Neuronal stem cell (in vitro differentiated cells): ENCODE data around the gene UBE2D3.

Experiments used
- DNase-seq: peaks from one replicate; pipeline ENCODE4 v3.0.0-alpha.2; 2013; ENCODE audit warnings: low spot score
- H2AFZ ChIP-seq: one replicate; pipeline ENCODE4 v1.6.1; 2013; ENCODE audit warnings: mild to moderate bottlenecking, low read length, inconsistent platforms
- H2AK5ac ChIP-seq: 2 replicates; pipeline ENCODE4 v1.6.1; 2013; ENCODE audit warnings: low read depth, mild to moderate bottlenecking, inconsistent platforms, low read length, moderate library complexity, mixed read lengths
- H2BK120ac ChIP-seq: 2 replicates; pipeline ENCODE4 v1.6.1; 2013; ENCODE audit warnings: low read depth, mild to moderate bottlenecking, inconsistent platforms, low read length, moderate library complexity, mixed read lengths
- H2BK12ac ChIP-seq: one replicate; pipeline ENCODE4 v1.6.1; 2013; ENCODE audit warnings: low read length, inconsistent platforms
- H2BK15ac ChIP-seq: 2 replicates; pipeline ENCODE4 v1.6.1; 2013; ENCODE audit warnings: mild to moderate bottlenecking, low read length, inconsistent platforms, mixed read lengths
- H2BK5ac ChIP-seq: one replicate; pipeline ENCODE4 v1.6.1; 2013; ENCODE audit warnings: inconsistent platforms, mild to moderate bottlenecking, low read length, moderate library complexity
- H3K14ac ChIP-seq: one replicate; pipeline ENCODE4 v1.6.1; 2013; ENCODE audit warnings: low read length, inconsistent platforms
- H3K18ac ChIP-seq: 2 replicates; pipeline ENCODE4 v1.6.1; 2013; ENCODE audit warnings: low read length, inconsistent platforms
- H3K23ac ChIP-seq: 2 replicates; pipeline ENCODE4 v1.6.1; 2013; ENCODE audit warnings: low read depth, mild to moderate bottlenecking, mixed read lengths, low read length, inconsistent platforms; ENCODE audit not compliant: poor library complexity
- H3K27ac ChIP-seq: replicated peaks from 3 replicates; pipeline ENCODE4 v1.5.1; 2013; ENCODE audit warnings: low read length, inconsistent platforms
- H3K27me3 ChIP-seq, 3 experiments: 2 replicates each; pipeline ENCODE4 v1.6.1; 2013; ENCODE audit warnings: low read length in 3 of 3, mild to moderate bottlenecking in 2 of 3, inconsistent platforms in 1 of 3, low read depth in 1 of 3, mixed read lengths in 1 of 3, moderate library complexity in 1 of 3; ENCODE audit not compliant: control insufficient read depth in 3 of 3, insufficient read depth in 3 of 3
- H3K36me3 ChIP-seq, 2 donors: replicated peaks in 1 of 2; 2 replicates each; pipeline ENCODE4 v1.6.1; 2013; ENCODE audit warnings: low read length in 2 of 2; ENCODE audit not compliant: control insufficient read depth in 2 of 2, insufficient read depth in 2 of 2
- H3K4ac ChIP-seq: 2 replicates; pipeline ENCODE4 v1.6.1; 2013; ENCODE audit warnings: inconsistent platforms, mild to moderate bottlenecking, low read length, moderate library complexity
- H3K4me1 ChIP-seq, 2 donors: 1 replicate in 1 of 2; 2 replicates in 1 of 2; pipeline ENCODE4 v1.6.1; 2013; ENCODE audit warnings: low read length in 2 of 2, low read depth in 1 of 2; ENCODE audit not compliant: control insufficient read depth in 2 of 2, insufficient read depth in 1 of 2
- H3K4me2 ChIP-seq: one replicate; pipeline ENCODE4 v1.6.1; 2013; ENCODE audit warnings: mild to moderate bottlenecking, low read length, inconsistent platforms; ENCODE audit not compliant: insufficient read depth, poor library complexity, severe bottlenecking
- H3K4me3 ChIP-seq, 2 donors: 2 replicates each; pipeline ENCODE4 v1.5.1; 2013; ENCODE audit warnings: low read length in 2 of 2, mild to moderate bottlenecking in 2 of 2, inconsistent platforms in 1 of 2, moderate library complexity in 1 of 2
- H3K79me1 ChIP-seq: one replicate; pipeline ENCODE4 v1.6.1; 2013; ENCODE audit warnings: low read depth, mild to moderate bottlenecking, inconsistent platforms, low read length, moderate library complexity
- H3K9ac ChIP-seq: one replicate; pipeline ENCODE4 v1.6.1; 2013; ENCODE audit warnings: mild to moderate bottlenecking, low read depth, low read length, inconsistent platforms; ENCODE audit not compliant: poor library complexity
- H3K9me3 ChIP-seq, 2 donors: replicated peaks in 1 of 2; 2 replicates each; pipeline versions ENCODE3 to v1.6.1; 2013; ENCODE audit warnings: low read length in 2 of 2, mild to moderate bottlenecking in 2 of 2, inconsistent platforms in 1 of 2, low read depth in 1 of 2, mixed read lengths in 1 of 2, moderate library complexity in 1 of 2; ENCODE audit not compliant: control insufficient read depth in 2 of 2, insufficient read depth in 1 of 2
- H4K8ac ChIP-seq: one replicate; pipeline ENCODE4 v1.6.1; 2013; ENCODE audit warnings: low read depth, mild to moderate bottlenecking, inconsistent platforms, low read length, moderate library complexity
- H4K91ac ChIP-seq: one replicate; pipeline ENCODE4 v1.6.1; 2013; ENCODE audit warnings: low read length, low read depth, mild to moderate bottlenecking, inconsistent platforms; ENCODE audit not compliant: poor library complexity
- WGBS, 2 donors: extraction: QIAGEN DNeasy Blood & Tissue Kit; methylation state at CpG; one replicate each; pipeline ENCODE4 v1.1.7; 2013; ENCODE audit warnings: missing lambda C conversion rate in 2 of 2, mixed read lengths in 1 of 2; ENCODE audit not compliant: insufficient read length in 2 of 2, insufficient replicate concordance in 1 of 2; ENCODE audit errors: extremely low coverage in 2 of 2; 5-methylcytosine and 5-hydroxymethylcytosine counted together

Gene UBE2D3

DNA sequence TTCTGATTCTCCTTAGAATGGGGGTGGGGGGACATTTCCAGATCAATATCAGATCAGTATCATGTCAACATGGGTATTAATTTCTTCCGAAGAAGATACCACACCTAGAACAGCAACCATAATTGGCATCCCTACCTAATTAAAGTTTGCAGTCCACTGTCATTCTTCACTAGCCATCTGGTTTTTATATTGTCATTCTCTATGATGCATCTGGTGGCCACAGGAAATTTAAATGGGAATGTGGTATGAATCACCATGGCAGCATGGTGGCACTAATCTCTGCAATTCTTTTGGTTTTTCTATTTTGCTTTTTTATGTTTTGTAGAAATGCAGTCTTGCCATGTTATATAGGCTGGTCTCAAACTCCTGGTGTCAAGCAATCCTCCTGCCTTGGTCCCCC, 16.6 kb upstream of the UBE2D3 start:
- no peak overlapping the region for H3K18ac ChIP-seq
- no peak overlapping the region for H4K8ac ChIP-seq
- H2BK5ac ChIP-seq = no peak overlapping the region
- no peak overlapping the region for H2AK5ac ChIP-seq
- H3K4ac ChIP-seq = no peak overlapping the region
- H3K9me3 ChIP-seq = no peaks in the 10 kb centered on the region
- H3K9ac ChIP-seq = no peak overlapping the region
- peaks cover 0 to 12% of the 10 kb centered on the region in 2 donors for H3K36me3 ChIP-seq
- H2BK12ac ChIP-seq = no peak overlapping the region
- peaks cover 1% of the 10 kb centered on the region for H3K79me1 ChIP-seq
- no peak for DNase-seq
- no peaks in the 10 kb centered on the region for H3K27me3 ChIP-seq
- no peak overlapping the region for H2BK120ac ChIP-seq
- H3K27ac ChIP-seq = no peak overlapping the region
- H2AFZ ChIP-seq = no peak overlapping the region
- peaks cover 0 to 2% of the 10 kb centered on the region in 2 donors for H3K4me1 ChIP-seq
- no peak overlapping the region for H4K91ac ChIP-seq
- H3K14ac ChIP-seq = no peak overlapping the region
- no peak overlapping the region for H3K23ac ChIP-seq
- H3K4me2 ChIP-seq = no peak overlapping the region
- no peak overlapping the region for H2BK15ac ChIP-seq
- no CpG with 5 or more reads among the region's 1 CpG for WGBS, 2 donors
- no peak overlapping the region for H3K4me3 ChIP-seq

GRCh38 chr4:102843273-102843672, 15.9 kb upstream of the UBE2D3 start:
- H3K18ac ChIP-seq = no peak overlapping the region
- H3K27me3 ChIP-seq = no peaks in the 10 kb centered on the region
- H3K9ac ChIP-seq = no peak overlapping the region
- H3K36me3 ChIP-seq = peaks cover 0 to 12% of the 10 kb centered on the region in 2 donors
- H2BK120ac ChIP-seq = no peak overlapping the region
- DNase-seq = no peak
- H2AK5ac ChIP-seq = no peak overlapping the region
- H3K4me1 ChIP-seq = peaks cover 0 to 2% of the 10 kb centered on the region in 2 donors
- no peak overlapping the region for H2BK15ac ChIP-seq
- no peak overlapping the region for H3K4me3 ChIP-seq
- H3K14ac ChIP-seq = no peak overlapping the region
- no peak overlapping the region for H3K4ac ChIP-seq
- peaks cover 1% of the 10 kb centered on the region for H3K79me1 ChIP-seq
- H3K23ac ChIP-seq = no peak overlapping the region
- H2BK12ac ChIP-seq = no peak overlapping the region
- H3K4me2 ChIP-seq = no peak overlapping the region
- no peaks in the 10 kb centered on the region for H3K9me3 ChIP-seq
- no peak overlapping the region for H4K91ac ChIP-seq
- no peak overlapping the region for H4K8ac ChIP-seq
- no peak overlapping the region for H3K27ac ChIP-seq
- H2BK5ac ChIP-seq = no peak overlapping the region
- no peak overlapping the region for H2AFZ ChIP-seq

DNA sequence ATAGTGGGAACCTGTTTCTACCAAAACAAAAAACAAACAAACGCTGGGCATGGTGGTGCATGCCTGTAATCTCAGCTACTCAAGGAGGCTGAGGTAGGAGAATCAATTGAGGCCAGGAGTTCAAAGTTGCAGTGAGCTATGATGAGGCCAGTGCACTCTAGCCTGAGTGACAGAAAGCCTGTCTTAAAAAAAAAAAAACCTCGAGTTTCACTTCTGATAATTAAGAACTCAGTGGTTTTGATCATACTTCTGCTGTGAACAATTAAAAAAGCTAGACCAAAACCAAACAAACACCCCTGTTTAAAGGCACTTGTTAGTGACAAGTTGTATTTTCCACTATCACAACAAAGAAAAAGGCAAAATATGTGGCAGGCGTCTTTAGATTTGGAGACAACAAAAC, 15.0 kb upstream of the UBE2D3 start:
- Histone ChIP-seq H2BK12ac (no peak overlapping the region), H2BK15ac (no peak overlapping the region), H4K91ac (no peak overlapping the region), H2BK120ac (no peak overlapping the region), H3K9me3 (no peaks in the 10 kb centered on the region), H2AFZ (no peak overlapping the region), H4K8ac (no peak overlapping the region), H3K23ac (no peak overlapping the region), H3K79me1 (peaks cover 1% of the 10 kb centered on the region), H3K9ac (no peak overlapping the region), H3K4me1 (peaks cover 0 to 2% of the 10 kb centered on the region in 2 donors), H3K27ac (no peak overlapping the region), H2BK5ac (no peak overlapping the region), H3K27me3 (no peaks in the 10 kb centered on the region), H3K4me2 (no peak overlapping the region), H3K18ac (no peak overlapping the region), H3K14ac (no peak overlapping the region), H2AK5ac (no peak overlapping the region), H3K4me3 (no peak overlapping the region), H3K4ac (no peak overlapping the region), H3K36me3 (peaks cover 0 to 12% of the 10 kb centered on the region in 2 donors)
- DNase-seq = no peak
- WGBS, 2 donors = no CpG with 5 or more reads among the region's 3 CpGs

GRCh38 chr4:102836596-102836995, 9.2 kb upstream of the UBE2D3 start:
- no peak overlapping the region for H3K14ac ChIP-seq
- no peak overlapping the region for H3K4me3 ChIP-seq
- no peak overlapping the region for H3K18ac ChIP-seq
- no peak overlapping the region for H3K27ac ChIP-seq
- peaks cover 1% of the 10 kb centered on the region for H3K79me1 ChIP-seq
- H3K4ac ChIP-seq = no peak overlapping the region
- H3K4me1 ChIP-seq = peaks cover 0 to 2% of the 10 kb centered on the region in 2 donors
- no peaks in the 10 kb centered on the region for H3K9me3 ChIP-seq
- H2BK120ac ChIP-seq = no peak overlapping the region
- DNase-seq = no peak
- H2BK12ac ChIP-seq = no peak overlapping the region
- H2AK5ac ChIP-seq = no peak overlapping the region
- H3K9ac ChIP-seq = no peak overlapping the region
- no CpG with 5 or more reads among the region's 1 CpG for WGBS, 2 donors
- H3K27me3 ChIP-seq = no peaks in the 10 kb centered on the region
- H4K8ac ChIP-seq = no peak overlapping the region
- no peak overlapping the region for H3K23ac ChIP-seq
- no peak overlapping the region for H2AFZ ChIP-seq
- H2BK5ac ChIP-seq = no peak overlapping the region
- H4K91ac ChIP-seq = no peak overlapping the region
- H2BK15ac ChIP-seq = no peak overlapping the region
- H3K4me2 ChIP-seq = no peak overlapping the region
- H3K36me3 ChIP-seq = peaks cover 0 to 8% of the 10 kb centered on the region in 2 donors
